ENCODE results near the gene FHOD3. TPM values are rescaled to one million over a fixed set of nuclear protein-coding genes. Genes with fewer than 3 reads are reported as not detected.

The FHOD3 gene
- polyA plus RNA-seq, 3 donors from 2014 or later: not detected

- Mint-ChIP-seq H3K27me3 (ENCODE audit: low read depth in 3 of 3) (peaks cover 4 to 6% (median 6%) of the 10 kb centered on the region in 3 donors), H3K27ac (no peak overlapping the region), H3K36me3 (no peaks in the 10 kb centered on the region), H3K9me3 (no peaks in the 10 kb centered on the region), H3K4me3 (no peak overlapping the region), H3K4me1 (no peaks in the 10 kb centered on the region)
- DNase-seq: no peak
These were observed 15.6 kb upstream of the FHOD3 start for GRCh38 chr18:36281936-36282335.

GRCh38 chr18:36283448-36283847 is 14.1 kb upstream of the FHOD3 start:
- Mint-ChIP-seq H3K36me3 (no peaks in the 10 kb centered on the region), H3K4me3 (no peak overlapping the region), H3K27ac (no peak overlapping the region), H3K9me3 (no peaks in the 10 kb centered on the region), H3K4me1 (no peaks in the 10 kb centered on the region), H3K27me3 (ENCODE audit: low read depth in 3 of 3) (peaks cover 0 to 6% (median 2%) of the 10 kb centered on the region in 3 donors)
- DNase-seq: no peak

DNA sequence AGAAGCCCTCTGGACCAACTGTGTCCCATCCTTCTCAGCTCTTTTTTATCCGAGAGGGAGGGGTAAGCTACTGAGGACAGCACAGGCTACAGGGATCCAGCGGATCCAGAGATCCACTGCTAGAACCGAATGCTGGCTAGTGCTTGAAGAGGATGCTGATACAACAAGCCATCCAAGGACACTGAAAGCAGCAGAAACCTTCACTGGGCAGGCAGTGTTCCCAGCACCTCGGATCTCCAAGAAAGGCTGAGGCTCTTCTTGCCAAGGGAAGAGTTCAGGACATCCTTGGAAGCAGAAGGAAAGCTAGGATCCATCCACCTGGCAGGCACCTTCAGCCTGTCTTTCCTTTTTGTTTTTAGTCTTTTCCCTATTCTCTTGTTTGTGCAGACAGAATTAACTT is 13.2 kb upstream of the FHOD3 start:
- Mint-ChIP-seq H3K4me3 (no peak overlapping the region), H3K27ac (no peak overlapping the region), H3K9me3 (no peaks in the 10 kb centered on the region), H3K36me3 (no peaks in the 10 kb centered on the region), H3K27me3 (ENCODE audit: low read depth in 3 of 3) (peaks cover 4 to 6% (median 4%) of the 10 kb centered on the region in 3 donors), H3K4me1 (no peaks in the 10 kb centered on the region)
- DNase-seq: no peak

DNA sequence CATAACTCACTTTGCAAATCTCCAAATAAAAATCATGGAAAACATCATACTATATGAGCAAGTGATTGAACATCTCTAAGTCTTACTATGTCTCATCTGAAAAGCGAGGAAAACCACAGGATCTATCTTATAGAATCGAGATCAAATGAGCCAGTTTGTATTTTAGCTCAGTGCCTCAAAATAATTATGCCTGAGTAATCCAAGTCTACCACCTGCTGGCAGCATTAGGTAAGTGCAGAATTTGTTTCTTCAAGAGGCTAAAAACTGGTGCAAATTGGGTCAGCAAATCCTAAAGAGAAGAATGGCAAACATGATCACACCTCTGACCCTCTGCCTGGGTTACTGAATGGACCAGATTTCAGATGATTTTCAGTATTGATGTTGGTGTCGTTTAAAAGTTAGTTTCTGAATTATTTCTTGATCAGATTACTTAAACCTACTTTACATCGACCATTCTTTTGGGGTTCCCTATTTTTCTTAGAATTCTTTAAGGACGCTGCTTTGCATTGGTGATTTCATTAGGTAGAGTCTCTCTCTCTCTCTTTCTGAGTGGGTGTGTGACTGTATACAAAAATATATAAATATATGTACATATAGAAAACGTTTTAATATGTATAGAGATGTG is 12.7 kb upstream of the FHOD3 start:
- DNase-seq: peak; percentile 39 to 53 (median 42)
- Mint-ChIP-seq H3K9me3 (no peaks in the 10 kb centered on the region), H3K27ac (no peak overlapping the region), H3K36me3 (no peaks in the 10 kb centered on the region), H3K27me3 (ENCODE audit: low read depth in 3 of 3) (peaks cover 4 to 6% (median 6%) of the 10 kb centered on the region in 3 donors), H3K4me1 (no peaks in the 10 kb centered on the region), H3K4me3 (no peak overlapping the region)

DNA sequence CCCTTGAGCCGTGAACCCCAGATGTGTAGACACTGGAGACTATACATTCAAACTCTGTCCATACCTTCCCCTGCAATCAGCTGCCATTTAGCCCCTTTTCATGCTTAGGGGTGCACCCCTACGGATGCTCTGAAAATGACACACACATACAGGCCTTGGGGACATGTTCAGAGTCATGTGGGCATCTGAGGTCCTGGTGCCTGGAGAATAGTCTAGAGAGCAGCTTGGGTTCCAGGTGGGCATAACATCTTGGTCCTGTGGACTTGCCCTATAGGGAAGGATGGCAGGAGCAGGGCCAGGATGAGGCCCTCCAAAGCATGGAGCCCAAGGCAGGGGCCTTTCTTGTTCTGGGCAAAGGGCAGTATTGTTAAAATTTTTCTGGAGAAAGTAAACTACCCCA is 9.9 kb upstream of the FHOD3 start:
- Mint-ChIP-seq H3K9me3 (no peaks in the 10 kb centered on the region), H3K27ac (no peak overlapping the region), H3K4me3 (no peak overlapping the region)

GRCh38 chr18:36288689-36289088 is 8.8 kb upstream of the FHOD3 start:
- Mint-ChIP-seq H3K27ac (no peak overlapping the region), H3K36me3 (no peaks in the 10 kb centered on the region), H3K9me3 (no peaks in the 10 kb centered on the region), H3K4me3 (no peak overlapping the region), H3K4me1 (no peaks in the 10 kb centered on the region), H3K27me3 (ENCODE audit: low read depth in 3 of 3) (peaks cover 5 to 9% (median 7%) of the 10 kb centered on the region in 3 donors)
- DNase-seq: no peak

More for the DNA sequence above, 9.9 kb upstream of the FHOD3 start:
- Mint-ChIP-seq H3K36me3 (no peaks in the 10 kb centered on the region), H3K4me1 (no peaks in the 10 kb centered on the region), H3K27me3 (ENCODE audit: low read depth in 3 of 3) (peaks cover 5 to 9% (median 7%) of the 10 kb centered on the region in 3 donors)
- DNase-seq: no peak

GRCh38 chr18:36294031-36294430 is 3.5 kb upstream of the FHOD3 start:
- no peak overlapping the region for H3K27ac Mint-ChIP-seq
- no peak overlapping the region for H3K4me3 Mint-ChIP-seq
- H3K9me3 Mint-ChIP-seq: no peaks in the 10 kb centered on the region
- H3K36me3 Mint-ChIP-seq: no peaks in the 10 kb centered on the region
- DNase-seq: no peak
- peaks cover 3 to 8% (median 8%) of the 10 kb centered on the region in 3 donors for H3K27me3 Mint-ChIP-seq (ENCODE audit: low read depth in 3 of 3)
- H3K4me1 Mint-ChIP-seq: peaks cover 0 to 2% of the 10 kb centered on the region in 2 donors

- Mint-ChIP-seq H3K9me3 (no peaks in the 10 kb centered on the region), H3K36me3 (no peaks in the 10 kb centered on the region), H3K27ac (no peak overlapping the region), H3K4me3 (no peak overlapping the region), H3K27me3 (ENCODE audit: low read depth in 3 of 3) (peaks cover 9 to 15% (median 9%) of the 10 kb centered on the region in 3 donors), H3K4me1 (peaks cover 0 to 2% of the 10 kb centered on the region in 2 donors)
- no peak for DNase-seq
These were observed 2.3 kb upstream of the FHOD3 start for GRCh38 chr18:36295214-36295613.

DNA sequence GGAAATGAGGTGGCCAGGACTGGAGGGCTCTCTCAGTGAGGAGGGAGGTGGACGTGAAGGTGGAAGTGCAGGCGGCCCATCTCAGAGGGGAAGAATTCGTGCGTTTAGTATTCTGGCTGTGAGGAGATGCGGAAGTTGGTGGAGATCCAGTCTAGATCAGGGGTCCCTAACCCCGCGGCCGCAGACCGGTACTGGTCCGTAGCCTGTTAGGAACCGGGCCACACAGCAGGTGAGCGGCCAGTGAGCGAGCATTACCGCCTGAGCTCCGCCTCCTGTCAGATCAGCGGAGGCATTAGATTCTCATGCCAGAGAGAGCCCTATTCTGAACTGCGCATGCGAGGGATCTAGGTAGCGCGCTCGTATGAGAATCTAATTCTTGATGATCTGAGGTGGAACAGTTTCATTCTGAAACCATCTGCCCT is 1.6 kb upstream of the FHOD3 start:
- Mint-ChIP-seq H3K27ac (no peak overlapping the region), H3K4me3 (no peak overlapping the region), H3K36me3 (no peaks in the 10 kb centered on the region), H3K4me1 (peaks cover 0 to 2% of the 10 kb centered on the region in 2 donors), H3K9me3 (no peaks in the 10 kb centered on the region), H3K27me3 (ENCODE audit: low read depth in 3 of 3) (peaks cover 9 to 19% (median 14%) of the 10 kb centered on the region in 3 donors)
- no peak for DNase-seq

GRCh38 chr18:36296650-36297416 is 680 bp upstream of the FHOD3 start:
- no peak for DNase-seq
- peak overlapping the region in 1 of 5 donors; percentile 25 for H3K4me3 Mint-ChIP-seq

GRCh38 chr18:36298126-36298741 is 721 bp downstream of the FHOD3 start:
- Mint-ChIP-seq H3K27ac (no peak overlapping the region), H3K9me3 (no peaks in the 10 kb centered on the region), H3K4me1 (peaks cover 0 to 2% of the 10 kb centered on the region in 2 donors), H3K36me3 (no peaks in the 10 kb centered on the region), H3K27me3 (ENCODE audit: low read depth in 3 of 3) (peaks cover 7 to 21% (median 16%) of the 10 kb centered on the region in 3 donors), H3K4me3 (peak overlapping the region in 1 of 5 donors; percentile 2)
- no peak for DNase-seq

More at GRCh38 chr18:36296650-36297416, 680 bp upstream of the FHOD3 start:
- Mint-ChIP-seq H3K27me3 (ENCODE audit: low read depth in 3 of 3) (peaks cover 7 to 17% (median 14%) of the 10 kb centered on the region in 3 donors), H3K4me1 (peaks cover 0 to 2% of the 10 kb centered on the region in 2 donors), H3K27ac (no peak overlapping the region), H3K36me3 (no peaks in the 10 kb centered on the region), H3K9me3 (no peaks in the 10 kb centered on the region)

- H3K27ac Mint-ChIP-seq: no peak overlapping the region
- no peaks in the 10 kb centered on the region for H3K36me3 Mint-ChIP-seq
- no peaks in the 10 kb centered on the region for H3K9me3 Mint-ChIP-seq
- H3K4me1 Mint-ChIP-seq: peaks cover 0 to 2% of the 10 kb centered on the region in 2 donors
- H3K4me3 Mint-ChIP-seq: peak overlapping the region in 4 of 5 donors; percentile 9 to 67 (median 46)
- peaks cover 7 to 21% (median 16%) of the 10 kb centered on the region in 3 donors for H3K27me3 Mint-ChIP-seq (ENCODE audit: low read depth in 3 of 3)
- no peak for DNase-seq
These were observed 1.5 kb downstream of the FHOD3 start for GRCh38 chr18:36299015-36299414.

- no peak for DNase-seq
- Mint-ChIP-seq H3K9me3 (no peaks in the 10 kb centered on the region), H3K36me3 (no peaks in the 10 kb centered on the region), H3K27me3 (ENCODE audit: low read depth in 3 of 3) (peaks cover 7 to 21% (median 16%) of the 10 kb centered on the region in 3 donors), H3K27ac (no peak overlapping the region), H3K4me1 (peaks cover 0 to 2% of the 10 kb centered on the region in 2 donors), H3K4me3 (no peak overlapping the region)
These were observed 2.7 kb downstream of the FHOD3 start for GRCh38 chr18:36300211-36300610.

GRCh38 chr18:36301884-36302283 is 4.4 kb downstream of the FHOD3 start:
- Mint-ChIP-seq H3K9me3 (no peaks in the 10 kb centered on the region), H3K27me3 (ENCODE audit: low read depth in 3 of 3) (peaks cover 10 to 27% (median 16%) of the 10 kb centered on the region in 3 donors), H3K27ac (no peak overlapping the region), H3K4me1 (peaks cover 0 to 2% of the 10 kb centered on the region in 2 donors), H3K36me3 (no peaks in the 10 kb centered on the region), H3K4me3 (no peak overlapping the region)
- no peak for DNase-seq
